ENCODE results near the gene P4HB.

GRCh38 chr17:81879121-81879520 lies 18.8 kb upstream of the P4HB start:
- TF ChIP-seq CTCF (IDR thresholded peaks at IDR 0.05) (no peak), EZH2 (IDR thresholded peaks at IDR 0.05; ENCODE audit: borderline replicate concordance, insufficient read depth, low read depth, low read length, poor library complexity, severe bottlenecking) (no peak)

Data from B cell (primary cell).